Measurements from ENCODE around the gene DIAPH2.

DIAPH2 gene

DNA sequence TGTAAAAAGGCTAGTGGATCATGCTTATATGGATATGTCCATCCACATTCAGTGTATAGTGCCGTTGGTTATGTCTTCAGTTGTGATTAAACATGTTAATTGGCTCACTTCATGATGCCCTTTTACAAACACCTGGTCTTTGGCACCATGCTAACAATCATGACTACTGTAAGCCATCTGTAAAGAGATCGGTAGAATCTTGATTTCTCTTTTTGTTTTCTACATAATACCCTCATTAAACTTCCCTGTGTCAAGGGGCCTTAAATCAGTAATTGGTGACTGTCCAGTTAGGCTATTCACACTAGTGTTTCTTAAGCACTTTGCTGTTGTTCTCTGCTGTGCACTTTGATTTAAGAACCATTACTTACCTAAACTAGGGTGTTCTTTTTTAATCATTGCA is 674.3 kb downstream of the DIAPH2 start:
- Histone ChIP-seq H3K4me1 (ENCODE audit: insufficient read depth, low read length) (no peaks in the 10 kb centered on the region), H3K27me3 (ENCODE audit: control insufficient read depth in 1 of 2, insufficient read depth in 2 of 2, low read length in 2 of 2) (no peaks in the 10 kb centered on the region)

DNA sequence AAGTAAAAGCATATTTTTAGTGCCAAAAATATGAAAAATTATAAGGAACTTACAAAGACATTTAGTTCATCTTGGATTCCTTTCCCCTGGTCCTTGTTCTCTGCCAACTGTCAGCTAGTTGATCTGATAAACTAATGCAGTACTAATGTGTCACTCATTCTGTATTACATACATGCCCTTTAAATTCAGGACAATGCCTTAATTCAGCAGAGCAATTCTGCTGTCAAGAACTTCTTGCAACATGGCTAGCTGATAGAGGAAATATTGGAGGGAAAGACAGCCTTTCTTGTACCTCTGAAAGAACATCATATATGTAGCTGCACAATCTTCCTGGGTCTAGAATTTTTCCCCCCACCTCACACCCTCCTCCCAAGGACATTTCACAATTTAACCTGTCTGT is 679.2 kb downstream of the DIAPH2 start:
- Histone ChIP-seq H3K4me1 (ENCODE audit: insufficient read depth, low read length) (no peaks in the 10 kb centered on the region), H3K27ac (ENCODE audit: low read depth, low read length) (no peak overlapping the region), H3K27me3 (ENCODE audit: control insufficient read depth in 1 of 2, insufficient read depth in 2 of 2, low read length in 2 of 2) (no peaks in the 10 kb centered on the region), H3K4me3 (ENCODE audit: low read depth in 1 of 2, low read length in 2 of 2) (no peak overlapping the region), H3K36me3 (ENCODE audit: insufficient read depth, low read length) (no peaks in the 10 kb centered on the region), H3K9me3 (ENCODE audit: low read length) (no peaks in the 10 kb centered on the region), H3K9ac (ENCODE audit: low read length) (no peak overlapping the region)

More for the DNA sequence above, 674.3 kb downstream of the DIAPH2 start:
- H3K27ac ChIP-seq (ENCODE audit: low read depth, low read length) = no peak overlapping the region
- H3K9me3 ChIP-seq (ENCODE audit: low read length) = no peaks in the 10 kb centered on the region
- no peaks in the 10 kb centered on the region for H3K36me3 ChIP-seq (ENCODE audit: insufficient read depth, low read length)
- H3K9ac ChIP-seq (ENCODE audit: low read length) = no peak overlapping the region
- no peak overlapping the region for H3K4me3 ChIP-seq (ENCODE audit: low read depth in 1 of 2, low read length in 2 of 2)

DNA sequence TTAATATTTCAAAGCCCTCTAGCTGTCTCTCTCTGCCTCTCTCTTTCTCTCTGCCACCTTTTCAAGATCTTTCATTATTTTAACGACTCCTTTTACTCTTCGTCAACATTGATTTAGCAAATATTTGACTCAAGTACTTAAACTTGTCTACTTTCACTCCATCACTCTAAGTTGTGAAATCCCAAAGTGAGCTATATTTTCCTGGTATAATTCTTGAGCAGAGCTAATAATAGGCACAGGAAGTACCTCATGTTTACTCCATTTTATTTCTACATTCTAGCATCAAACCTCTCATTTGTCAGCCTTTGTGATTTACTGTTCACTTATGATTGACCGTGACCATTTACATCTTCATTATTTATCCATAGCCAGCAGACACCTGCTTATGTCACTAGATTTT is 681.6 kb downstream of the DIAPH2 start:
- Histone ChIP-seq H3K4me3 (ENCODE audit: low read depth in 1 of 2, low read length in 2 of 2) (no peak overlapping the region), H3K27ac (ENCODE audit: low read depth, low read length) (no peak overlapping the region), H3K27me3 (ENCODE audit: control insufficient read depth in 1 of 2, insufficient read depth in 2 of 2, low read length in 2 of 2) (no peaks in the 10 kb centered on the region), H3K9me3 (ENCODE audit: low read length) (no peaks in the 10 kb centered on the region), H3K4me1 (ENCODE audit: insufficient read depth, low read length) (no peaks in the 10 kb centered on the region), H3K9ac (ENCODE audit: low read length) (no peak overlapping the region), H3K36me3 (ENCODE audit: insufficient read depth, low read length) (no peaks in the 10 kb centered on the region)

DNA sequence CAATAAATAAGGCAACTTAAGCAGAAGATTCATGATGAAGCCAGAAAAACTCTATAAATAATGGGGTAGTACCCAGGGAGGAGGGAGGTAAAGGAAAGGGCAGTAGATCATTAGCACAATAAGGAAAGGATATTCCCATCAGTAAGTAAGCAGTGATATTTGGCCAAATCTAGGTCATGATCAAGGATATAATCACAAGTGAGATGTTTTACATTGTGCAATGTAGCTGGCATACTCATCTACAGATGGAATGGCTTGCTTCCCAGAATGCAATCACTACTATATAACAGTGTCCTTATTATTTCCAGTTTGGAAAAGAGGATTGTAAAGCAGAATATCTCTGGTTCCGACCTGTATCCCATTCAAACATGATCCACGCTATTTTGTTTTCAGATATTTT is 682.5 kb downstream of the DIAPH2 start:
- Histone ChIP-seq H3K9ac (ENCODE audit: low read length) (no peak overlapping the region), H3K27me3 (ENCODE audit: control insufficient read depth in 1 of 2, insufficient read depth in 2 of 2, low read length in 2 of 2) (no peaks in the 10 kb centered on the region), H3K4me1 (ENCODE audit: insufficient read depth, low read length) (no peaks in the 10 kb centered on the region), H3K27ac (ENCODE audit: low read depth, low read length) (no peak overlapping the region), H3K9me3 (ENCODE audit: low read length) (no peaks in the 10 kb centered on the region), H3K4me3 (ENCODE audit: low read depth in 1 of 2, low read length in 2 of 2) (no peak overlapping the region), H3K36me3 (ENCODE audit: insufficient read depth, low read length) (no peaks in the 10 kb centered on the region)

DNA sequence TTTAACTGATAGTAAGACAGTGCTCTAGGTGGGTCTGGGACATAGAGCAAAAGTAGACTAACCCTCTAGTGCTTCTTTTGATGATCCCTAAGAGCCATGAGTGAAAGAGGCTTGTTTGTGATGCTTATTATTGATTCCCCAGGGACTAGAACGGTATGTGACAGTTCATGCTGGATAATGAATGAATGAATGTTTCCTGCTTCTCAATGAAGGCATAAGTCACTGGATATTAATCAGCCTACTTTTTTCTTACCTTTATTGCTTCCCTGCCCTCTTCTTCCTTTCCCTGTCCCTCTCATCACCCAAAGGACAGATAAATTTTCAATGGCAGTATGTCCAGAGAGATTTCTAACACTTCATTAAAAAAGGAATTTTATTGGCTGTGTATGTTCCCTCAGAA is 685.3 kb downstream of the DIAPH2 start:
- Histone ChIP-seq H3K36me3 (ENCODE audit: insufficient read depth, low read length) (no peaks in the 10 kb centered on the region), H3K9ac (ENCODE audit: low read length) (no peak overlapping the region), H3K9me3 (ENCODE audit: low read length) (no peaks in the 10 kb centered on the region), H3K27ac (ENCODE audit: low read depth, low read length) (no peak overlapping the region), H3K4me3 (ENCODE audit: low read depth in 1 of 2, low read length in 2 of 2) (no peak overlapping the region), H3K27me3 (ENCODE audit: control insufficient read depth in 1 of 2, insufficient read depth in 2 of 2, low read length in 2 of 2) (no peaks in the 10 kb centered on the region), H3K4me1 (ENCODE audit: insufficient read depth, low read length) (no peaks in the 10 kb centered on the region)

DNA sequence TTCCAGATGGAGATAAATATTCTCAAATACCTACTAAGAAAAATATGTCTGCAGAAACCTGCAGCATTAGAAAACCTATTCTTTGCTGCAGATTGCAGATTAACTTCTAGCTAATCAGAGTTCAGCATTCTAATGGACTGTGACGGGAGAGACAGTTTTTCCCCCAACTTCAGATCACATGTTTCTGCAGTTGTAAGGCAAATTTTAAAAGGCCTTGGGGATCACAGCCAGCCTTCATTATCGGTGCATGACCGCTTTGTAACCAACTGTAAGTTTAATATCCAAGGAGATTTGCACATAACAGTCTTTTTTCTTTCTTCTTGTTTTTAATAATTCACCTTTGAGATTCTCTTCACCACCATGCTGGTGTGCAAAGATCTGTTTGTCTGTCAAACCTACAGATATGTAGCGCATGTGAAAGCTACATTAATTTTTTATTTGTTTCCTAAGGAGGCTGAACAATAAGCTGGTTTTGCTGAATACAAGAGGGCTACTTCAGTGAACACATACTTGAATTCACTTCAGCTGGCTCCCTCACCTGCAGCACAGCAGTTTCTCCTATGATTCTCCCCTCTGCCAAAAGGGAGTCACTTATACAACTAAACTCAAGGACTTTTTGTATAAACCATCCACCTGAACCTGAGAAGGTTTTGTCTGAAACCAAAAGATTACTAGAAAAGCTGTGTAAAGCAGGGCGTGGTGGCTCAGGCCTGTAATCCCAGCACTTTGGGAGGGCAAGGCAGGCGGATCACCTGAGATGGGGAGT is 687.5 kb downstream of the DIAPH2 start:
- no peaks in the 10 kb centered on the region for H3K36me3 ChIP-seq (ENCODE audit: insufficient read depth, low read length)
- no peak overlapping the region for H3K27ac ChIP-seq (ENCODE audit: low read depth, low read length)
- no peaks in the 10 kb centered on the region for H3K4me1 ChIP-seq (ENCODE audit: insufficient read depth, low read length)
- no peak overlapping the region for H3K9ac ChIP-seq (ENCODE audit: low read length)
- H3K4me3 ChIP-seq (ENCODE audit: low read depth in 1 of 2, low read length in 2 of 2) = no peak overlapping the region
- no peaks in the 10 kb centered on the region for H3K27me3 ChIP-seq (ENCODE audit: control insufficient read depth in 1 of 2, insufficient read depth in 2 of 2, low read length in 2 of 2)
- no peaks in the 10 kb centered on the region for H3K9me3 ChIP-seq (ENCODE audit: low read length)

DNA sequence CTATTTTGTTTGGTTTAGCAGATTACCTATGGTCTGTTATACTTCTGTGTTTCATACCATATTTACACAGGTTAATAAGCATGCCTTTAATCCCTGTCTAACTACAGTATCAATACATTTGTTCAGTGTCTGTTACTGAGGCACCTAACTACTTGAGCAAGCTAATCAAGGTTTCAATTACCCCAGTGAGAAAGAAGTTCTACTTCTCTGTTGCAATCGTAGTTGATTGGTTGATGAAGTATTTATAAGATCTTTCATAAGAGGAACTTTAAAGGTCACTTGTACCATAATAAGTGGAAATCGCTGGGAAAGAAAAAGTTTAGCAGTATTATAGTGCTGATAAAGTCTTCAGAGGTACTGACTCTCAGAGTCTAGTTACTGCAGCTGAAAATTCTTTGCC is 689.6 kb downstream of the DIAPH2 start:
- no peak overlapping the region for H3K9ac ChIP-seq (ENCODE audit: low read length)
- no peaks in the 10 kb centered on the region for H3K36me3 ChIP-seq (ENCODE audit: insufficient read depth, low read length)
- no peak overlapping the region for H3K4me3 ChIP-seq (ENCODE audit: low read depth in 1 of 2, low read length in 2 of 2)
- no peaks in the 10 kb centered on the region for H3K27me3 ChIP-seq (ENCODE audit: control insufficient read depth in 1 of 2, insufficient read depth in 2 of 2, low read length in 2 of 2)
- H3K27ac ChIP-seq (ENCODE audit: low read depth, low read length) = no peak overlapping the region
- H3K9me3 ChIP-seq (ENCODE audit: low read length) = no peaks in the 10 kb centered on the region
- H3K4me1 ChIP-seq (ENCODE audit: insufficient read depth, low read length) = no peaks in the 10 kb centered on the region

DNA sequence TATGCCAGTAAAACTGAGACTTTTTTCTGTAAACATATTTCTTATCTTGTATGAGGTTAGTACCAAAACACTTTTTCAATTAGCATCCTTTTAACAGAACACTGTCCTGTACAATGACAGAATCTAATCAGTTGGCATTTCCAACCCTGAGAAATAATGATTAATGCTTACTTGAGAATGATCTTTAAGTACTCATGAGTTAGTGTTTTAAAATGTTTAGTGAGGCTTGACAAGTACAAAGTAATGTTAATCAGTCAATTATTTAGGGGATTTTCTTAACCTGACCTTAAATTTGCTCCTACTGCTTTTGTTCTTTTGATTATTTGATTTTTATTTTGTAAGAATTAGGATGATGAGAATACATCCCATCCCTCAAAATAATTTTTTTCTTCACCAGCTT is 695.6 kb downstream of the DIAPH2 start:
- Histone ChIP-seq H3K9me3 (ENCODE audit: low read length) (no peaks in the 10 kb centered on the region), H3K36me3 (ENCODE audit: insufficient read depth, low read length) (no peaks in the 10 kb centered on the region), H3K4me3 (ENCODE audit: low read depth in 1 of 2, low read length in 2 of 2) (no peak overlapping the region), H3K27me3 (ENCODE audit: control insufficient read depth in 1 of 2, insufficient read depth in 2 of 2, low read length in 2 of 2) (no peaks in the 10 kb centered on the region), H3K9ac (ENCODE audit: low read length) (no peak overlapping the region), H3K27ac (ENCODE audit: low read depth, low read length) (no peak overlapping the region), H3K4me1 (ENCODE audit: insufficient read depth, low read length) (no peaks in the 10 kb centered on the region)

DNA sequence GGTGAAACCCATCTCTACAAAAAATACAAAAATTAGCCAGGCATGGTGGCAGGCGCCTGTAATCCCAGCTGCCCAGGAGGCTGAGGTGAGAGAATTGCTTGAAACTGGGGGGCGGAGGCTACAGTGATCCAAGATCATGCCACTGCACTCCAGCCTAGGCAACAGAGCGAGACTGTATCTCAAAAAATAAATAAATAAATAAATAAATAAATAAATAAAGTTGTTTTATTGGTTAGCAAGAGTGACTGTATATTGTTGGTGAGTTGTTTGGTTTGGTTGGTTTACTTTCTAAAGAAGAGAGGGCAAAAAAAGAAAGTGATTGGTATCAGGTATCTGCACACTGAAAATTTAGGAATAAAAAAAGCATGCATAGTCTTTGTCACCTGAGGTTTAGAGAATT is 700.0 kb downstream of the DIAPH2 start:
- no peak overlapping the region for H3K9ac ChIP-seq (ENCODE audit: low read length)
- H3K27me3 ChIP-seq (ENCODE audit: control insufficient read depth in 1 of 2, insufficient read depth in 2 of 2, low read length in 2 of 2) = no peaks in the 10 kb centered on the region
- no peak overlapping the region for H3K27ac ChIP-seq (ENCODE audit: low read depth, low read length)
- H3K36me3 ChIP-seq (ENCODE audit: insufficient read depth, low read length) = no peaks in the 10 kb centered on the region
- H3K4me3 ChIP-seq (ENCODE audit: low read depth in 1 of 2, low read length in 2 of 2) = no peak overlapping the region
- no peaks in the 10 kb centered on the region for H3K4me1 ChIP-seq (ENCODE audit: insufficient read depth, low read length)
- no peaks in the 10 kb centered on the region for H3K9me3 ChIP-seq (ENCODE audit: low read length)

DNA sequence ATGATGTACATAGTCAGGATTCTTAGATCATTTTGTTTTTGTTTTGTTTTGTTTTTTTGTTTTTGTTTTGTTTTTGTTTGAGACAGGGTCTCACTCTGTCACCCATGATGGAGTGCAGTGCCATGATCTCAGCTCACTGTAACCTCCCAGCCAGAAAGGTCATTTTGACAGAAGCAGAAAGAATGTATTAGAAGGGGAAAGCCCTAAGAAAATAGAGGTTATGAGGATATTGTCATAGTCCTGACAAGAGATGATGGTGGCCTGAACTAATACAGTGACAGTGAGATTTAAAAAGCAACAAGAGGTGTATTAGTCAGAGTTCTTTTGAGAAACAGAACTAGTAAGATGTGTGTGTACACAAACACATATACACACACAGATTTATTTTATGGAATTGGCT is 702.4 kb downstream of the DIAPH2 start:
- Histone ChIP-seq H3K4me3 (ENCODE audit: low read depth in 1 of 2, low read length in 2 of 2) (no peak overlapping the region), H3K9me3 (ENCODE audit: low read length) (no peaks in the 10 kb centered on the region), H3K27me3 (ENCODE audit: control insufficient read depth in 1 of 2, insufficient read depth in 2 of 2, low read length in 2 of 2) (no peaks in the 10 kb centered on the region), H3K27ac (ENCODE audit: low read depth, low read length) (no peak overlapping the region), H3K36me3 (ENCODE audit: insufficient read depth, low read length) (no peaks in the 10 kb centered on the region), H3K9ac (ENCODE audit: low read length) (no peak overlapping the region), H3K4me1 (ENCODE audit: insufficient read depth, low read length) (no peaks in the 10 kb centered on the region)

DNA sequence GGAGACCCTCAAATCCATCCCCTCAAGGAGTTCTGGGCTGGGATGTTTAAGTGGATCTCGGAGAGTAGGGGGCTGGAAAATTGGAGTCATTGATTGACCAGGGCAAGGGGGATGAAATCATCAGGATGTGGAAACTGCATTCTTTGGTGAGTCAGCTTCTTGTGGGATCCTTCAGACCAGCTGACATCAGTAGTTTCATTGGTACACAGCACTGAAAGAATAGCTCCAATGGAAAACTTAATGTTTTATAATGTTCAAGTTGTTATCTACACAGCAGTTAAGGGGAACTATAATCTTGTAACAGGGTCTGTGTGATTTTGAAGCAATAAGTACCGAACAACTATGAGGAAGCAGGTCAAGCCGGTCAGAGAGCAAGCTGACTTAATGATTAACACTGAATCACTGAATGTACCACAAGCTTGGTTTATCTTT is 705.1 kb downstream of the DIAPH2 start:
- Histone ChIP-seq H3K27ac (ENCODE audit: low read depth, low read length) (no peak overlapping the region), H3K4me3 (ENCODE audit: low read depth in 1 of 2, low read length in 2 of 2) (no peak overlapping the region), H3K9me3 (ENCODE audit: low read length) (no peaks in the 10 kb centered on the region), H3K9ac (ENCODE audit: low read length) (no peak overlapping the region), H3K4me1 (ENCODE audit: insufficient read depth, low read length) (no peaks in the 10 kb centered on the region), H3K36me3 (ENCODE audit: insufficient read depth, low read length) (no peaks in the 10 kb centered on the region), H3K27me3 (ENCODE audit: control insufficient read depth in 1 of 2, insufficient read depth in 2 of 2, low read length in 2 of 2) (no peaks in the 10 kb centered on the region)

DNA sequence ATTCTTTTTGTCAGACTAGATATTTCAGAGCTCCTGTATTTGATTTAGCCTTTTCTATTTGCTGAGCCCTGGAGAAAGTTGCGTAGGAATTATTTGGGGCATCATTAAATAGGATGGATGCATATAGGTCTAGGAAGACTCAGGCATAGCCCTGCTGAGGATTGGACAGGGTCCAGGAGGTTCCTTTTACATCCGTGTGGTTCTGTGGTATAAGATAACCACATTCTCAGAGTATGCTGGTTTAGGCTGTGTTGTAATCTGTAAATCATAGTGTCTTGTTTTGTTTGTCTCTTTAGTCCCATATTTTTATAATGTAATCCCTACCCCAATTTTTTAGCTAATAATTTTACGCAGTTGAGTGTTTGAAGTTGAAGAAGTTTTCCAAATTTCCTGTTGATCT is 712.7 kb downstream of the DIAPH2 start:
- Histone ChIP-seq H3K36me3 (ENCODE audit: insufficient read depth, low read length) (no peaks in the 10 kb centered on the region), H3K4me3 (ENCODE audit: low read depth in 1 of 2, low read length in 2 of 2) (no peak overlapping the region), H3K4me1 (ENCODE audit: insufficient read depth, low read length) (no peaks in the 10 kb centered on the region), H3K9me3 (ENCODE audit: low read length) (no peaks in the 10 kb centered on the region), H3K9ac (ENCODE audit: low read length) (no peak overlapping the region), H3K27me3 (ENCODE audit: control insufficient read depth in 1 of 2, insufficient read depth in 2 of 2, low read length in 2 of 2) (no peaks in the 10 kb centered on the region), H3K27ac (ENCODE audit: low read depth, low read length) (no peak overlapping the region)
